ENCODE measurements around the gene CZIB. TPM values are rescaled to one million over a fixed set of nuclear protein-coding genes. Genes with fewer than 3 reads are reported as not detected.
A peak's percentile ranks its signal among the peaks of the same experiment; 100 is the strongest.

CZIB gene
- total and polyA plus RNA-seq, 2 of the 13 experiments (the other 11 are each of a cell fraction or from before 2014, with no cell fraction given) = 49.2 to 67.0 TPM

GRCh38 chr1:53176452-53177208 lies 43.8 kb downstream of the CZIB start (continued):
- TF ChIP-seq RXRB (CRISPR knock-in tag; IDR thresholded peaks at IDR 0.05; ENCODE audit: borderline replicate concordance) (peak; percentile 48), SMYD3 (CRISPR knock-in tag; IDR thresholded peaks at IDR 0.05) (no peak), ZNF713 (CRISPR knock-in tag; IDR thresholded peaks at IDR 0.05) (no peak), HNF4G (IDR thresholded peaks at IDR 0.05; ENCODE audit: borderline replicate concordance, low read depth, low read length) (no peak), HNF4G (CRISPR knock-in tag; IDR thresholded peaks at IDR 0.05; ENCODE audit: borderline replicate concordance, low read depth) (no peak), ZFP1 (CRISPR knock-in tag; IDR thresholded peaks at IDR 0.05) (no peak), CEBPZ (IDR thresholded peaks at IDR 0.05; ENCODE audit: low read length) (no peak), ZBED4 (CRISPR knock-in tag; IDR thresholded peaks at IDR 0.05; ENCODE audit: borderline replicate concordance) (no peak), ZFP36L1 (CRISPR knock-in tag; IDR thresholded peaks at IDR 0.05) (no peak), HDAC6 (IDR thresholded peaks at IDR 0.05; ENCODE audit: low read depth, low read length) (no peak), STAT5B (CRISPR knock-in tag; IDR thresholded peaks at IDR 0.05) (no peak), FOXK1 (CRISPR knock-in tag; IDR thresholded peaks at IDR 0.05; ENCODE audit: borderline replicate concordance, low read depth) (no peak), ZFP82 (CRISPR knock-in tag; IDR thresholded peaks at IDR 0.05; ENCODE audit: borderline replicate concordance) (no peak), ZNF331 (CRISPR knock-in tag; IDR thresholded peaks at IDR 0.05) (peak; percentile 46; the same call in 1 of the 2 replicates), AGO2 (optimal IDR thresholded peaks at IDR 0.05; ENCODE audit: low read depth, low read length) (no peak), ZBTB10 (CRISPR knock-in tag; IDR thresholded peaks at IDR 0.05; ENCODE audit: borderline replicate concordance) (no peak), ZNF432 (CRISPR knock-in tag; IDR thresholded peaks at IDR 0.05; ENCODE audit: borderline replicate concordance) (no peak), ZNF292 (CRISPR knock-in tag; IDR thresholded peaks at IDR 0.05; ENCODE audit: borderline replicate concordance, low read depth) (peak; percentile 50; the same call in 1 of the 2 replicates), MAFK (conservative IDR thresholded peaks at IDR 0.05 in 1 of 2, IDR thresholded peaks at IDR 0.05 in 1 of 2; ENCODE audit: low read length in 2 of 2) (no peak), REPIN1 (CRISPR knock-in tag; IDR thresholded peaks at IDR 0.05; ENCODE audit: borderline replicate concordance, low read depth) (peak; percentile 63; the same call in 1 of the 2 replicates)

Data from HepG2 (cell line).